Naive B cell (primary cell): ENCODE measurements around the gene FUT8. TPM values are rescaled to one million over a fixed set of nuclear protein-coding genes. Genes with fewer than 3 reads are reported as not detected.

Experiments
- ATAC-seq, 2 donors: fragments of 150-1000 bp; cut with Tn5 transposase; 2 replicates each; pipeline ENCODE4 v1.10.0; 2021; ENCODE audit warnings: low read depth in 2 of 2, mild to moderate bottlenecking in 2 of 2, moderate library complexity in 2 of 2
- DNase-seq: peaks from one replicate; pipeline ENCODE4 v3.0.0; 2022
- H3K27ac Mint-ChIP-seq, 6 donors: one replicate each; pipeline ENCODE4 v1.8.0; 2020 to 2022; ENCODE audit warnings: mild to moderate bottlenecking in 6 of 6, mixed read lengths in 6 of 6, moderate library complexity in 5 of 6, inconsistent platforms in 2 of 6
- H3K27me3 Mint-ChIP-seq, 3 donors: one replicate each; pipeline ENCODE4 v1.8.0; 2021 to 2022; ENCODE audit warnings: mixed read lengths in 3 of 3, mild to moderate bottlenecking in 1 of 3
- H3K36me3 Mint-ChIP-seq, 2 donors: one replicate each; pipeline ENCODE4 v1.8.0; 2020 to 2022; ENCODE audit warnings: mixed read lengths in 2 of 2, inconsistent platforms in 1 of 2, mild to moderate bottlenecking in 1 of 2
- H3K4me1 Mint-ChIP-seq, 3 donors: one replicate each; pipeline ENCODE4 v1.8.0; 2020 to 2022; ENCODE audit warnings: mixed read lengths in 3 of 3, inconsistent platforms in 1 of 3, mild to moderate bottlenecking in 1 of 3, moderate library complexity in 1 of 3
- H3K4me3 Mint-ChIP-seq, 8 donors: one replicate each; pipeline ENCODE4 v1.8.0; 2020 to 2022; ENCODE audit warnings: mild to moderate bottlenecking in 8 of 8, mixed read lengths in 8 of 8, moderate library complexity in 8 of 8, inconsistent platforms in 2 of 8
- H3K9me3 Mint-ChIP-seq, 7 donors: one replicate each; pipeline ENCODE4 v1.8.0; 2020 to 2022; ENCODE audit warnings: mixed read lengths in 7 of 7, mild to moderate bottlenecking in 5 of 7, inconsistent platforms in 2 of 7, moderate library complexity in 1 of 7
- polyA plus RNA-seq, 6 donors: library from polyadenylated mRNA; unstranded; fragments of 300-500 nt; fragmentation: Illumina TruSeq; gene quantifications; one replicate each; pipeline ENCODE4 v1.2.3, GENCODE V29; 2021; ENCODE audit warnings: low read depth in 6 of 6

Gene FUT8
- polyA plus RNA-seq, 6 donors from 2014 or later = 5.7 to 22.8 (median 16.2) TPM

- Mint-ChIP-seq H3K27ac (no peak overlapping the region), H3K27me3 (peaks cover 0 to 5% (median 0%) of the 10 kb centered on the region in 3 donors), H3K36me3 (no peaks in the 10 kb centered on the region), H3K9me3 (peaks cover 0 to 3% (median 0%) of the 10 kb centered on the region in 7 donors), H3K4me3 (no peak overlapping the region), H3K4me1 (no peaks in the 10 kb centered on the region)
- ATAC-seq (no peak), DNase-seq (no peak)
These were observed 363.8 kb downstream of the FUT8 start for GRCh38 chr14:65776193-65776852.

- H3K36me3 Mint-ChIP-seq = no peaks in the 10 kb centered on the region
- H3K27me3 Mint-ChIP-seq = peaks cover 0 to 5% (median 0%) of the 10 kb centered on the region in 3 donors
- no peaks in the 10 kb centered on the region for H3K4me1 Mint-ChIP-seq
- H3K4me3 Mint-ChIP-seq = no peak overlapping the region
- DNase-seq (no peak), ATAC-seq (no peak)
- no peaks in the 10 kb centered on the region for H3K9me3 Mint-ChIP-seq
- H3K27ac Mint-ChIP-seq = peak overlapping the region in 1 of 6 donors; percentile 29
These were observed 368.0 kb downstream of the FUT8 start for GRCh38 chr14:65780566-65780965.

- Mint-ChIP-seq H3K27ac (no peak overlapping the region), H3K36me3 (no peaks in the 10 kb centered on the region), H3K9me3 (no peaks in the 10 kb centered on the region), H3K4me3 (no peak overlapping the region), H3K4me1 (no peaks in the 10 kb centered on the region), H3K27me3 (peaks cover 0 to 8% (median 6%) of the 10 kb centered on the region in 3 donors)
- DNase-seq (no peak), ATAC-seq (no peak)
These were observed 370.6 kb downstream of the FUT8 start for GRCh38 chr14:65783101-65783500.

- H3K27ac Mint-ChIP-seq = peak overlapping the region in 1 of 6 donors; percentile 18
- H3K36me3 Mint-ChIP-seq = no peaks in the 10 kb centered on the region
- ATAC-seq (no peak), DNase-seq (no peak)
- H3K9me3 Mint-ChIP-seq = no peaks in the 10 kb centered on the region
- H3K4me3 Mint-ChIP-seq = no peak overlapping the region
- H3K27me3 Mint-ChIP-seq = peaks cover 3 to 8% (median 6%) of the 10 kb centered on the region in 3 donors
- H3K4me1 Mint-ChIP-seq = no peaks in the 10 kb centered on the region
These were observed 371.0 kb downstream of the FUT8 start for GRCh38 chr14:65783576-65783975.

GRCh38 chr14:65784574-65784973 lies 372.0 kb downstream of the FUT8 start:
- H3K9me3 Mint-ChIP-seq = no peaks in the 10 kb centered on the region
- H3K27ac Mint-ChIP-seq = no peak overlapping the region
- H3K27me3 Mint-ChIP-seq = peaks cover 6 to 8% (median 7%) of the 10 kb centered on the region in 3 donors
- ATAC-seq (no peak), DNase-seq (no peak)
- no peaks in the 10 kb centered on the region for H3K36me3 Mint-ChIP-seq
- H3K4me3 Mint-ChIP-seq = no peak overlapping the region
- H3K4me1 Mint-ChIP-seq = no peaks in the 10 kb centered on the region

GRCh38 chr14:65787461-65787860 lies 374.9 kb downstream of the FUT8 start:
- no peaks in the 10 kb centered on the region for H3K9me3 Mint-ChIP-seq
- ATAC-seq (no peak), DNase-seq (no peak)
- H3K27me3 Mint-ChIP-seq = peaks cover 6 to 8% (median 7%) of the 10 kb centered on the region in 3 donors
- no peak overlapping the region for H3K27ac Mint-ChIP-seq
- H3K4me1 Mint-ChIP-seq = no peaks in the 10 kb centered on the region
- no peak overlapping the region for H3K4me3 Mint-ChIP-seq
- no peaks in the 10 kb centered on the region for H3K36me3 Mint-ChIP-seq

- ATAC-seq (no peak), DNase-seq (no peak)
- no peaks in the 10 kb centered on the region for H3K36me3 Mint-ChIP-seq
- H3K9me3 Mint-ChIP-seq = no peaks in the 10 kb centered on the region
- no peak overlapping the region for H3K27ac Mint-ChIP-seq
- H3K4me3 Mint-ChIP-seq = no peak overlapping the region
- H3K4me1 Mint-ChIP-seq = no peaks in the 10 kb centered on the region
- H3K27me3 Mint-ChIP-seq = peaks cover 6 to 8% (median 7%) of the 10 kb centered on the region in 3 donors
These were observed 376.3 kb downstream of the FUT8 start for GRCh38 chr14:65788876-65789275.

- H3K36me3 Mint-ChIP-seq = no peaks in the 10 kb centered on the region
- no peak overlapping the region for H3K27ac Mint-ChIP-seq
- DNase-seq = no peak
- H3K9me3 Mint-ChIP-seq = no peaks in the 10 kb centered on the region
- no peak overlapping the region for H3K4me3 Mint-ChIP-seq
- H3K27me3 Mint-ChIP-seq = peaks cover 6 to 8% (median 7%) of the 10 kb centered on the region in 3 donors
- ATAC-seq = no peak
- H3K4me1 Mint-ChIP-seq = no peaks in the 10 kb centered on the region
These were observed 376.8 kb downstream of the FUT8 start for GRCh38 chr14:65789363-65789762.

- Mint-ChIP-seq H3K27me3 (peaks cover 6 to 8% (median 7%) of the 10 kb centered on the region in 3 donors), H3K36me3 (no peaks in the 10 kb centered on the region), H3K4me3 (no peak overlapping the region), H3K4me1 (no peaks in the 10 kb centered on the region), H3K9me3 (no peaks in the 10 kb centered on the region), H3K27ac (no peak overlapping the region)
- DNase-seq (no peak), ATAC-seq (no peak)
These were observed 377.8 kb downstream of the FUT8 start for GRCh38 chr14:65790172-65790815.

- ATAC-seq = peak; percentile 58 to 81
- Mint-ChIP-seq H3K27me3 (peaks cover 1 to 7% (median 2%) of the 10 kb centered on the region in 3 donors), H3K27ac (no peak overlapping the region), H3K4me1 (no peaks in the 10 kb centered on the region), H3K36me3 (no peaks in the 10 kb centered on the region), H3K9me3 (no peaks in the 10 kb centered on the region), H3K4me3 (no peak overlapping the region)
- DNase-seq = peak; percentile 12
These were observed 378.9 kb downstream of the FUT8 start for GRCh38 chr14:65791191-65791981.

GRCh38 chr14:65792208-65792905 lies 379.8 kb downstream of the FUT8 start:
- ATAC-seq = no peak
- no peaks in the 10 kb centered on the region for H3K4me1 Mint-ChIP-seq
- DNase-seq = no peak
- H3K27me3 Mint-ChIP-seq = peaks cover 0 to 7% (median 0%) of the 10 kb centered on the region in 3 donors
- no peak overlapping the region for H3K27ac Mint-ChIP-seq
- no peaks in the 10 kb centered on the region for H3K36me3 Mint-ChIP-seq
- H3K9me3 Mint-ChIP-seq = no peaks in the 10 kb centered on the region
- H3K4me3 Mint-ChIP-seq = no peak overlapping the region
